Jurkat, Clone E6-1 (cell line): ENCODE data around the gene SERTAD3. TPM values are rescaled to one million over a fixed set of nuclear protein-coding genes. Genes with fewer than 3 reads are reported as not detected.
A peak's percentile ranks its signal among the peaks of the same experiment; 100 is the strongest.
"Not testable (repeated sequence)": the region's sequence is repeated elsewhere in the genome, so short reads cannot be mapped to it uniquely, and the experiment has no call there.

ENCODE experiments used
- DNase-seq: peaks from one replicate; pipeline ENCODE4 v3.0.0-alpha.2; 2011; ENCODE audit warnings: low read depth, low spot score
- H3K4me3 ChIP-seq: 2 replicates; pipeline ENCODE4 v1.5.1; 2011; ENCODE audit warnings: mild to moderate bottlenecking, low read length, control low read depth, moderate library complexity
- polyA plus RNA-seq: library from polyadenylated mRNA; unstranded; fragments of >200 nt; gene quantifications from one replicate; pipeline ENCODE4 v1.2.1, GENCODE V29; 2012; ENCODE audit warnings: missing spikeins; ENCODE audit not compliant: insufficient read length, insufficient read depth

The SERTAD3 gene
- polyA plus RNA-seq, result 7.3 TPM

- peak; percentile 91 for DNase-seq
- peak within 1 kb of the TSS; percentile 97 for H3K4me3 ChIP-seq
Observed at GRCh38 chr19:40444000-40444824, at the start of gene SERTAD3. TSS of gene SERTAD3 (minus strand) at chr19:40444335. CDS start at chr19:40442080, 2,255 bp downstream.

GRCh38 chr19:40493778-40494177, 49.6 kb upstream of the SERTAD3 start:
- no peak for DNase-seq
- no peak overlapping the region for H3K4me3 ChIP-seq

GRCh38 chr19:40492274-40492673, 48.1 kb upstream of the SERTAD3 start:
- H3K4me3 ChIP-seq, result no peak overlapping the region
- DNase-seq, result no peak

GRCh38 chr19:40489882-40490230, 45.7 kb upstream of the SERTAD3 start:
- H3K4me3 ChIP-seq, result no peak overlapping the region
- DNase-seq, result no peak

GRCh38 chr19:40486017-40486416, 41.9 kb upstream of the SERTAD3 start:
- no peak for DNase-seq
- H3K4me3 ChIP-seq, result no peak overlapping the region

GRCh38 chr19:40475878-40476644, 31.9 kb upstream of the SERTAD3 start:
- H3K4me3 ChIP-seq, DNase-seq: not testable (repeated sequence)

- no peak for DNase-seq
Observed at GRCh38 chr19:40474737-40475136, 30.6 kb upstream of the SERTAD3 start.

GRCh38 chr19:40472516-40472915, 28.4 kb upstream of the SERTAD3 start:
- no peak for DNase-seq
- no peak overlapping the region for H3K4me3 ChIP-seq

More at GRCh38 chr19:40474737-40475136, 30.6 kb upstream of the SERTAD3 start:
- no peak overlapping the region for H3K4me3 ChIP-seq

GRCh38 chr19:40471111-40471510, 27.0 kb upstream of the SERTAD3 start:
- DNase-seq, result no peak
- H3K4me3 ChIP-seq, result no peak overlapping the region

GRCh38 chr19:40469011-40469410, 24.9 kb upstream of the SERTAD3 start:
- H3K4me3 ChIP-seq, result no peak overlapping the region
- DNase-seq, result no peak

- H3K4me3 ChIP-seq, result peak within 1 kb of the TSS; percentile 60
- no peak for DNase-seq
Observed at GRCh38 chr19:40466985-40467734, 23.0 kb upstream of the SERTAD3 start, which contains the start of gene SPTBN4. TSS of gene SPTBN4 (plus strand) at chr19:40467001. CDS start at chr19:40472622, 5,621 bp downstream.

GRCh38 chr19:40466219-40466984, 22.3 kb upstream of the SERTAD3 start:
- no peak for DNase-seq
- peak overlapping the region; percentile 60 for H3K4me3 ChIP-seq

- DNase-seq, result peak; percentile 98
- H3K4me3 ChIP-seq, result peak within 1 kb of the TSS; percentile 66
Observed at GRCh38 chr19:40465557-40466218, 21.6 kb upstream of the SERTAD3 start, which contains the start of gene BLVRB. TSS of gene BLVRB (minus strand) at chr19:40465745. CDS start at chr19:40465688, 57 bp downstream.

GRCh38 chr19:40465025-40465556, 21.0 kb upstream of the SERTAD3 start:
- peak overlapping the region; percentile 66 for H3K4me3 ChIP-seq
- no peak for DNase-seq

- peak; percentile 61 for DNase-seq
- peak overlapping the region; percentile 66 for H3K4me3 ChIP-seq
Observed at GRCh38 chr19:40464059-40465024, 20.2 kb upstream of the SERTAD3 start.

GRCh38 chr19:40463587-40464037, 19.5 kb upstream of the SERTAD3 start:
- not testable (repeated sequence) for H3K4me3 ChIP-seq, DNase-seq
